ENCODE measurements around the gene PIM2. TPM values are rescaled to one million over a fixed set of nuclear protein-coding genes. Genes with fewer than 3 reads are reported as not detected.

Gene PIM2
- total RNA-seq, 1 donor from 2014 or later, result 196 TPM

GRCh38 chrX:48911412-48912182, 7.2 kb downstream of the PIM2 start, which contains the start of gene SLC35A2:
Gene SLC35A2, minus strand, starts transcription at chrX:48911646. Its CDS starts 10 bp downstream, at chrX:48911636.
- intact Hi-C loops (cut with micrococcal nuclease), result loop anchor here (1.0 to 10.0 kb wide), 2 partner anchors 14 to 267 kb away; partner anchors contain the start of genes PQBP1 and TIMM17B

GRCh38 chrX:48910926-48911411, 7.9 kb downstream of the PIM2 start:
- intact Hi-C loops (cut with micrococcal nuclease), result loop anchor here (1.0 to 10.0 kb wide), 2 partner anchors 14 to 266 kb away; partner anchors contain the start of genes PQBP1 and TIMM17B

- intact Hi-C loops (cut with micrococcal nuclease), result loop anchor here (10.0 kb wide), 1 partner anchor 265 kb away; no protein-coding TSS in a partner anchor
Observed at GRCh38 chrX:48909703-48910294, 9.0 kb downstream of the PIM2 start.

GRCh38 chrX:48908600-48908999, 10.2 kb downstream of the PIM2 start:
- intact Hi-C loops (cut with micrococcal nuclease), result no loop called here

- intact Hi-C loops (cut with micrococcal nuclease), result no loop called here
Observed at GRCh38 chrX:48905090-48905790, 13.6 kb downstream of the PIM2 start.

- intact Hi-C loops (cut with micrococcal nuclease), result no loop called here
Observed at GRCh38 chrX:48904626-48905025, 14.2 kb downstream of the PIM2 start.

- intact Hi-C loops (cut with micrococcal nuclease), result no loop called here
Observed at GRCh38 chrX:48904180-48904579, 14.6 kb downstream of the PIM2 start.

GRCh38 chrX:48903290-48903689, 15.5 kb downstream of the PIM2 start:
- intact Hi-C loops (cut with micrococcal nuclease), result no loop called here

GRCh38 chrX:48902776-48903175, 16.0 kb downstream of the PIM2 start:
- intact Hi-C loops (cut with micrococcal nuclease), result no loop called here

GRCh38 chrX:48902135-48902534, 16.7 kb downstream of the PIM2 start:
- intact Hi-C loops (cut with micrococcal nuclease), result no loop called here

- intact Hi-C loops (cut with micrococcal nuclease), result no loop called here
Observed at GRCh38 chrX:48901069-48901468, 17.8 kb downstream of the PIM2 start.

- intact Hi-C loops (cut with micrococcal nuclease), result loop anchor here (5.0 to 10.0 kb wide), 4 partner anchors 97 to 266 kb away; partner anchors contain the start of genes HDAC6, MAGIX, SUV39H1 and TFE3
Observed at GRCh38 chrX:48899078-48899410, 19.8 kb downstream of the PIM2 start.

GRCh38 chrX:48897625-48898306, 21.1 kb downstream of the PIM2 start, which contains the start of the genes PQBP1 and TIMM17B:
Gene PQBP1, plus strand, starts transcription at chrX:48897930. Its CDS starts 580 bp downstream, at chrX:48898510.
Gene TIMM17B, minus strand, starts transcription at chrX:48897768. Its CDS starts 19 bp downstream, at chrX:48897749.
- intact Hi-C loops (cut with micrococcal nuclease), result loop anchor here (1.0 to 10.0 kb wide), 7 partner anchors 14 to 267 kb away; partner anchors contain the start of genes HDAC6, MAGIX, SLC35A2 and SUV39H1

- intact Hi-C loops (cut with micrococcal nuclease), result loop anchor here (1.0 to 10.0 kb wide), 7 partner anchors 14 to 268 kb away; partner anchors contain the start of genes HDAC6, MAGIX, SLC35A2 and SUV39H1
Observed at GRCh38 chrX:48897157-48897624, 21.6 kb downstream of the PIM2 start.

GRCh38 chrX:48896611-48897011, 22.2 kb downstream of the PIM2 start:
- intact Hi-C loops (cut with micrococcal nuclease), result loop anchor here (1.0 to 10.0 kb wide), 7 partner anchors 15 to 268 kb away; partner anchors contain the start of genes HDAC6, MAGIX, SLC35A2 and SUV39H1

- intact Hi-C loops (cut with micrococcal nuclease), result loop anchor here (5.0 to 10.0 kb wide), 4 partner anchors 93 to 270 kb away; partner anchors contain the start of genes HDAC6, MAGIX, SUV39H1 and TFE3
Observed at GRCh38 chrX:48894891-48895290, 23.9 kb downstream of the PIM2 start.

- intact Hi-C loops (cut with micrococcal nuclease), result loop anchor here (10.0 kb wide), 1 partner anchor 271 kb away; the partner anchor contains the start of gene MAGIX
Observed at GRCh38 chrX:48893556-48894348, 25.1 kb downstream of the PIM2 start.

- intact Hi-C loops (cut with micrococcal nuclease), result loop anchor here (10.0 kb wide), 1 partner anchor 272 kb away; the partner anchor contains the start of gene MAGIX
Observed at GRCh38 chrX:48892896-48893295, 25.9 kb downstream of the PIM2 start.

All from T-helper 2 cell treated with Interferon-gamma antibody and Interleukin-4, amounts not matched to agents 100 ng/mL and 5 ng/mL, for 36 hours (primary cell).